K562 (cell line): ENCODE data around the gene HSD17B3. TPM values are rescaled to one million over a fixed set of nuclear protein-coding genes. Genes with fewer than 3 reads are reported as not detected.

Experiments used
- ATAC-seq: fragments of 200-7000 bp; cut with Tn5 transposase; 3 replicates; pipeline ENCODE4 v1.9.1; 2020; ENCODE audit warnings: moderate library complexity
- BruUV-seq: library from RNA; stranded (reverse); fragments of 400-500 nt; replicated peaks from 2 replicates; lab custom pipeline; 2021; lab: Mats Ljungman, UMichigan
- CTCF ChIA-PET: fragments of 300-600 bp; formaldehyde crosslinking; extraction: SDS; loops from one replicate; lab custom pipeline; 2021; ENCODE audit warnings: low intra/inter-chr PET ratio; lab: Yijun Ruan, JAX
- POLR2A ChIA-PET: fragments of 300-600, 350-650 bp; sonication (Branson Sonifier 250); formaldehyde crosslinking; extraction: SDS; loops from one replicate; lab custom pipeline; 2021; ENCODE audit warnings: antibody characterized with exemption, inconsistent platforms; lab: Yijun Ruan, JAX
- DNase-seq, 4 experiments: peaks; one replicate each; pipeline versions ENCODE4 v3.0.0 to v3.0.0-alpha.2; 2011 to 2018; ENCODE audit warnings: low spot score in 3 of 4, mixed read lengths in 3 of 4; ENCODE audit errors: extremely low read depth in 1 of 4
- FAIRE-seq: peaks from 2 replicates; lab custom pipeline; 2011; peaks lifted over from hg19 to GRCh38; lab: Jason Lieb, UNC
- H2AFZ ChIP-seq: 2 replicates; pipeline ENCODE4 v1.6.0; 2011; ENCODE audit warnings: low read depth, low read length, control low read depth, inconsistent platforms
- H3K27ac ChIP-seq: fragments of 200-600 bp; 3 replicates; pipeline ENCODE4 v1.8.0; 2011; ENCODE audit warnings: low read depth, mild to moderate bottlenecking, control low read depth, inconsistent platforms, low read length, moderate library complexity, mixed read lengths; ENCODE audit errors: extremely low read depth
- H3K27me3 ChIP-seq, 2 experiments: fragments of 300-600 bp in 1 of 2; 2 replicates in 1 of 2; 3 replicates in 1 of 2; pipeline versions ENCODE4 v1.6.0 to v1.8.0; 2011; ENCODE audit warnings: inconsistent platforms in 2 of 2, low read length in 2 of 2, mild to moderate bottlenecking in 1 of 2, mixed read lengths in 1 of 2, moderate library complexity in 1 of 2; ENCODE audit not compliant: control insufficient read depth in 2 of 2, insufficient read depth in 2 of 2
- H3K36me3 ChIP-seq: fragments of 300-600 bp; 3 replicates; pipeline ENCODE4 v1.8.0; 2011; ENCODE audit warnings: mild to moderate bottlenecking, low read length, inconsistent platforms; ENCODE audit not compliant: control insufficient read depth, insufficient read depth
- H3K4me1 ChIP-seq, 2 experiments: fragments of 200-600 bp in 1 of 2; replicated peaks in 1 of 2; 2 replicates in 1 of 2; 3 replicates in 1 of 2; pipeline versions ENCODE4 v1.5.1 to v1.8.0; 2011; ENCODE audit warnings: inconsistent platforms in 2 of 2, low read length in 2 of 2, mild to moderate bottlenecking in 1 of 2, mixed read lengths in 1 of 2, moderate library complexity in 1 of 2; ENCODE audit not compliant: control insufficient read depth in 2 of 2, insufficient read depth in 2 of 2
- H3K4me2 ChIP-seq: 2 replicates; pipeline ENCODE4 v1.6.1; 2011; ENCODE audit warnings: low read length, control low read depth, inconsistent platforms, mixed read lengths; ENCODE audit not compliant: insufficient read depth
- H3K4me3 ChIP-seq: fragments of 200-600 bp; sonication (generic), shearing (Covaris generic); 2 replicates; pipeline ENCODE4 v1.5.1; 2016; ENCODE audit warnings: control low read depth, inconsistent platforms
- H3K79me2 ChIP-seq: fragments of 200-600 bp; 3 replicates; pipeline ENCODE4 v1.8.0; 2011; ENCODE audit warnings: low read length, inconsistent platforms; ENCODE audit not compliant: control insufficient read depth, insufficient read depth
- H3K9ac ChIP-seq, 2 experiments: 2 replicates each; pipeline versions ENCODE4 v1.6.0 to v1.6.1; 2011; ENCODE audit warnings: low read depth in 2 of 2, low read length in 2 of 2, control low read depth in 1 of 2, inconsistent platforms in 1 of 2, mild to moderate bottlenecking in 1 of 2, mixed read lengths in 1 of 2; ENCODE audit not compliant: insufficient read depth in 1 of 2
- H3K9me1 ChIP-seq: one replicate; pipeline ENCODE4 v1.6.0; 2011; ENCODE audit warnings: inconsistent platforms, mild to moderate bottlenecking, low read length, moderate library complexity; ENCODE audit not compliant: control insufficient read depth, insufficient read depth
- H3K9me3 ChIP-seq: replicated peaks from 2 replicates; pipeline ENCODE4 v1.5.1; 2011; ENCODE audit warnings: low read depth, low read length, inconsistent platforms; ENCODE audit not compliant: control insufficient read depth, insufficient read depth
- H4K20me1 ChIP-seq: replicated peaks from 2 replicates; pipeline ENCODE4 v1.6.1; 2011; ENCODE audit warnings: low read length, inconsistent platforms, mixed read lengths; ENCODE audit not compliant: control insufficient read depth, insufficient read depth
- CBX1 ChIP-seq: sonication (generic); IDR thresholded peaks from 2 replicates; pipeline ENCODE4 v1.6.1; 2016; ENCODE audit warnings: antibody characterized with exemption, low read depth, mild to moderate bottlenecking
- CREBBP ChIP-seq: IDR thresholded peaks from one replicate; pipeline ENCODE4 v1.6.1; 2012; ENCODE audit warnings: low read depth, mild to moderate bottlenecking, control low read depth, inconsistent platforms, low read length
- E2F3 ChIP-seq: fragments of 250-450 bp; sonication (Bioruptor Pico); IDR thresholded peaks from 2 replicates; pipeline ENCODE4 v1.4.0; 2020; ENCODE audit warnings: mild to moderate bottlenecking
- HDAC2 ChIP-seq: fragments of 450-650 bp; IDR thresholded peaks from 2 replicates; pipeline ENCODE4 v1.6.1; 2016; ENCODE audit warnings: mild to moderate bottlenecking
- HDAC8 ChIP-seq: fragments of 450-650 bp; IDR thresholded peaks from 2 replicates; pipeline ENCODE4 v1.6.1; 2016; ENCODE audit warnings: mild to moderate bottlenecking, missing genetic modification characterization, moderate library complexity, missing compliant biosample characterization
- LARP7 ChIP-seq: fragments of 450-650 bp; IDR thresholded peaks from 2 replicates; pipeline ENCODE4 v1.6.1; 2016
- MTA1 ChIP-seq: fragments of 450-650 bp; IDR thresholded peaks from 2 replicates; pipeline ENCODE4 v1.6.1; 2017; ENCODE audit warnings: borderline replicate concordance
- PRPF4 ChIP-seq: fragments of 200-400 bp; formaldehyde crosslinking; IDR thresholded peaks from one replicate; pipeline ENCODE4 v1.6.1; 2017; ENCODE audit warnings: low read length, low read depth, mild to moderate bottlenecking; ENCODE audit not compliant: insufficient read depth, poor library complexity, severe bottlenecking
- SUPT5H ChIP-seq: fragments of 450-650 bp; IDR thresholded peaks from 2 replicates; pipeline ENCODE4 v1.6.1; 2016
- ZKSCAN3 ChIP-seq: fragments of 250-450 bp; sonication (Bioruptor Pico); IDR thresholded peaks from 2 replicates; pipeline ENCODE4 v1.4.0; 2020
- ZNF253 ChIP-seq: fragments of 250-450 bp; sonication (Bioruptor Pico); conservative IDR thresholded peaks from 2 replicates; pipeline ENCODE4 v1.6.1; 2021; ENCODE audit warnings: mild to moderate bottlenecking
- ZNF589 ChIP-seq: fragments of 200-800 bp; sonication (Bioruptor generic); IDR thresholded peaks from 2 replicates; pipeline ENCODE4 v1.6.1; 2016; ENCODE audit warnings: low read depth, missing genetic modification characterization, missing compliant biosample characterization
- WGBS: fragments of 100-300 bp; shearing (Covaris generic); methylation state at CpG from one replicate; pipeline ENCODE4 v1.1.6; 2016; ENCODE audit warnings: low coverage, mixed read lengths; ENCODE audit not compliant: insufficient coverage; ENCODE audit errors: missing lambda C conversion rate; 5-methylcytosine and 5-hydroxymethylcytosine counted together
- in situ Hi-C: fragments of 300-500 bp; cut with MboI; formaldehyde crosslinking; loops from 4 replicates; pipeline ENCODE4 v1.15.0; 2018; ENCODE audit warnings: inconsistent platforms, mixed read lengths
- intact Hi-C: fragments of 100-400 bp; cut with micrococcal nuclease; formaldehyde crosslinking; loops from 2 replicates; pipeline ENCODE4 v1.14.2; 2022
- polyA plus RNA-seq, 8 experiments: library from polyadenylated mRNA; depleted of rRNA in 4 of 8; stranded (reverse) in 5 of 8; unstranded in 3 of 8; fragments of >200 nt; fragmentation: Nextera tagmentation in 2 of 8; fragmentation: Illumina TruSeq in 1 of 8; extraction: Ambion mirVana in 2 of 8; extraction: Trizol in 1 of 8; gene quantifications; 2 replicates each; pipeline versions ENCODE4 v1.2.1 to v1.2.3, GENCODE V29; 2011 to 2014; ENCODE audit warnings: inconsistent platforms in 1 of 8, missing spikeins in 1 of 8
- total RNA-seq, 7 experiments: library from RNA; depleted of rRNA in 6 of 7; stranded (reverse); fragments of >200 nt in 6 of 7; fragmentation: Illumina TruSeq in 2 of 7; extraction: Trizol in 2 of 7; gene quantifications; 2 replicates each; pipeline versions ENCODE4 v1.2.1 to v1.2.3, GENCODE V29; 2011 to 2021; ENCODE audit warnings: low replicate concordance in 1 of 7
- TF ChIP-seq, protein P1 (sequence below): sonication (generic); formaldehyde crosslinking; IDR thresholded peaks from 2 replicates; pipeline ENCODE4 v1.9.0; 2022; ENCODE audit warnings: mild to moderate bottlenecking, missing genetic modification reagents

The HSD17B3 gene
- total and polyA plus RNA-seq, 9 of the 15 experiments (the other 6 are each of a cell fraction or from before 2014, with no cell fraction given): not detected

DNA sequence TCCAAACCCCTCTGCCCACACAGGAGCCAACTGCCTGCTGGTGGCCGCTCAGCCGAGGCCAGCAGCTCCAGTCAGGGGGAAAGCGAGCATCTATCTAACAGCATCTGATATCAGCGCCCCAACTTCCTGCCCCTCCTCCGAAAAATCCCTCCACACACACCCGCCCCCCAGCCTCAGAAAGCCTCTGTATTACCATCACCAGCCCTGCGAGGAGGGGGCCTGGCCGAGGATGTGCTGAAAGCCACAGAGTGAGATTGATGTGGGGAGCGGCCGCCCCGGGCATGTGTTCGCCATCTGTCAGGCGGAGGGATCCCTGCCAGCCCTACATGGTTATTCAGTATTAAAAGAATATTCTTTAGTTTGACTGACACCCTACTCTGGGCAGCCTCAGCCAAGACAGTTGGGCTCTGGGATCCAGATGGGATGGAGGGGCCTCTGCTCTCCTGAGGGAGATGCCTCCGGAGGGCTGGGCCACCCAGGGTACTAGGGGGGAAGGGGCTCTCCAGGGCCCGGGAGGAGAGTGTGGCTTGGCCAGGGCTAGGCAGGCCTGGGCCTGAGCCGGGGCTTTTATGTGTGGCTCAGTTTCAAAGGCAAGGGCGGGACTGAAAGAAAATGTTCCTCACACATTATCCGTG, 98.0 kb downstream of the HSD17B3 start:
- Histone ChIP-seq H3K4me2 (no peak overlapping the region), H3K79me2 (no peaks in the 10 kb centered on the region), H3K9me1 (no peaks in the 10 kb centered on the region), H3K4me3 (no peak overlapping the region), H4K20me1 (no peaks in the 10 kb centered on the region), H3K9ac (no peak overlapping the region; a peak in 1 of 4 replicates), H3K27ac (no peak overlapping the region), H3K36me3 (no peaks in the 10 kb centered on the region), H3K4me1 (no peaks in the 10 kb centered on the region), H2AFZ (no peak overlapping the region), H3K9me3 (no peaks in the 10 kb centered on the region), H3K27me3 (peaks cover 40 to 55% of the 10 kb centered on the region in 2 experiments)
- WGBS: 2% methylated on average over 18 of the region's 18 CpGs
- no TSS peak for BruUV-seq
- POLR2A ChIA-PET: no interaction called here
- no peak for FAIRE-seq
- DNase-seq: no peak
- in situ Hi-C loops (no loop called here), intact Hi-C loops (no loop called here)
- no peak for ATAC-seq
- CTCF ChIA-PET: no interaction called here
- TF ChIP-seq, protein P1, sequence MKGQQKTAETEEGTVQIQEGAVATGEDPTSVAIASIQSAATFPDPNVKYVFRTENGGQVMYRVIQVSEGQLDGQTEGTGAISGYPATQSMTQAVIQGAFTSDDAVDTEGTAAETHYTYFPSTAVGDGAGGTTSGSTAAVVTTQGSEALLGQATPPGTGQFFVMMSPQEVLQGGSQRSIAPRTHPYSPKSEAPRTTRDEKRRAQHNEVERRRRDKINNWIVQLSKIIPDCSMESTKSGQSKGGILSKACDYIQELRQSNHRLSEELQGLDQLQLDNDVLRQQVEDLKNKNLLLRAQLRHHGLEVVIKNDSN (CRISPR knock-in tag): no peak

DNA sequence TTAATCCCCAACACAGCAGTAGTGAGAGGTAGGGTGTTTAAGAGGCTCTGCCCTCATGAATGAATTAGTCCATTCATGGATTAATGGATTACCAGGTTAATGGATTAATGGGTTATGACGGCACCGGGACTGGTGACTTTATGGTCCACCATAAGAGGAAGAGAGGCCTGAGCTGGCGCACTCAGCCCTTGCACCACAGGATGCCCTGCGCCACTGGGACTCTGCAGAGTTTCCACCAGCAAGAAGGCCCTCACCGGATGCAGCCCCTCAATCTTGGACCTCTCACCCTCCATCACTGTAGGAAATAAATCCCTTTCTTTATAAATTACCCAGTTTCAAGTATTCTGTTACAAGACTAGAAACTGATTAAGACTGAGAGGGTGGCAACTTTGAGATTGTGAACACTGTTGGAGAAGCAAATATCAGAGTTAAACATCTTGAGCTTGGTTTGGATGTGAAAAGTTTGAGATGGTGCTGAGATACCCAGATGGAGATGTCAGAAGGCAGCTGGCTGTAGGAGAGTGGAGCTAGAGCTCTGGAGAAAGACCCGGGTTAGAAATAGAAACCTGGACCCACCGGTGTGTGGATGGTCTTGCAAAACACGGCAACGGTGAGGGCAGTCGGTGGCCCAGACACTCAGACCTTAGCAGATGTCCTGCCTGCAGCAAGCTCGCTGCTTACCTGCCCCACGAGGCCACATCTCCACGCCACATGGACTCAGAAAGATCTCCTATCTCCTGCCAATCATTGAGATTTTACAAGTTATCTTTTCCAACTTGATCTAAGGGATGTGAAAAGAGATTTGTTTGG, 98.8 kb downstream of the HSD17B3 start:
- ChIA-PET CTCF (no interaction called here), POLR2A (no interaction called here)
- FAIRE-seq (no peak), ATAC-seq (no peak), DNase-seq (no peak)
- H3K9me3 ChIP-seq: no peaks in the 10 kb centered on the region
- H3K27me3 ChIP-seq: peaks cover 44 to 60% of the 10 kb centered on the region in 2 experiments
- intact Hi-C loops: no loop called here
- H3K79me2 ChIP-seq: no peaks in the 10 kb centered on the region
- no peaks in the 10 kb centered on the region for H4K20me1 ChIP-seq
- H2AFZ ChIP-seq: no peak overlapping the region
- WGBS: under 1% methylated on average over 13 of the region's 13 CpGs
- BruUV-seq: no TSS peak
- no peaks in the 10 kb centered on the region for H3K4me1 ChIP-seq
- no peak overlapping the region for H3K4me3 ChIP-seq
- H3K9me1 ChIP-seq: no peaks in the 10 kb centered on the region
- in situ Hi-C loops: no loop called here
- no peak overlapping the region for H3K27ac ChIP-seq
- no peak overlapping the region; a peak in 1 of 4 replicates for H3K9ac ChIP-seq
- TF ChIP-seq HDAC2 (no peak), ZKSCAN3 (no peak), MTA1 (no peak), SUPT5H (no peak), CBX1 (no peak), LARP7 (no peak), ZNF253 (CRISPR knock-in tag) (no peak), CREBBP (no peak), PRPF4 (no peak), E2F3 (CRISPR knock-in tag) (no peak), ZNF589 (CRISPR knock-in tag) (no peak), HDAC8 (tag) (no peak)
- no peak overlapping the region for H3K4me2 ChIP-seq
- H3K36me3 ChIP-seq: no peaks in the 10 kb centered on the region
